ENCODE measurements around the gene PCCA.
"Not testable (repeated sequence)": the region's sequence is repeated elsewhere in the genome, so short reads cannot be mapped to it uniquely, and the experiment has no call there.

The PCCA gene

DNA sequence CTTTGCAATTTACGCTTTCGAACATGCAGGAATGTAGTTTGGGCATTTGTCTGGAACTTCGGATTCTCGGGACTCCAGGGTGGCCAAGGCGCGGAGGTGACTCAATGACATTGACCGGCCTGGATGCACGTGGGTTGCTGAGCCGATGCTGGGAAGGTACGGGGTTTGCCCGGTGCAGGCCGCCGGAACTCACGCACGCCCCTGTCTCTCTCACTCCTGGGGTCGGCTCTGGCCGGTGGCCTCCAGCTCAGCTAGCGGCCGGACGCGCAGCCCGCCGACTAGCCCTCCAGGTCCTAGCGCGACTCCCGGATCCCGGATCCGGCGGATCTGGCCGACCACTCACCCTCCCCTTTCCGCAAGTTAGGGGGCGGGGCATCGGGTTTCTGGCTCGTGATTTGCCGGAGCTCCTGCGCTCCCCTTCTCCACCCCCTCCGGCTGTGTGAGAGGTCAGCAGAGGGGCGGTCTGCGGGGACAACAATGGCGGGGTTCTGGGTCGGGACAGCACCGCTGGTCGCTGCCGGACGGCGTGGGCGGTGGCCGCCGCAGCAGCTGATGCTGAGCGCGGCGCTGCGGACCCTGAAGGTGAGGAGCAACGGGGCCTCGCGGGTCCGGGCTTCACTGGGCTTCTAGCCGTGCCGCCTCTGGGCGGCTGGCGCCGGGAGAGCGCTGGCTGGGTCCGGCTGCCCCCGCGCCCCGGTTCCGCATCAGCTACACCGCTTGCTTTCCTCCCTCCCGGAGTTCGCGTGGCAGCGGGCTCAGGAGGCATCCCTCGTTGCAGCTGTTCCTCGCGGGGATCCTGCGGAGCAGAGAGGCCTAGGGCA is at the start of gene PCCA:
Gene PCCA (plus strand): TSS at position 450 of the 821 bp plus-strand sequence. CDS start 28 bp downstream, at position 478.
- DNase-seq, result peak; percentile 73

DNA sequence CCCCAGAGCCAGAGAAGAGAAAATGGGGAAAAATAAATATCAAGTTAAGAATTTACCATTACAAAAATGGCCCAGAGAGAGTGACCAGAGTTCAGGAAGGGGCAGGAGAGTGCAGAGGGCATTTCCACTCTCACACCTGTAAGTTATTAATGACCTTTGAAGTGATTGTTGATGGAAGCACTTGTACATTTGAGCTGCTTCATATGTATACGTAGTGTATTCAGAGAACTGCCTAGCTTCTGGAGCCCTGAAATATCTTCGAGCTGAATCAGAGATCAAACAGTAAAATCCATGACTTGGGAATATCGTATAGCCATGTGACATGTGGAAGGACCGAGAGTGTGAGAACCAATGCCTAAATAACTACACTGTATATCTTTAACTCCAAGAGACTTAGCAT is 49.2 kb upstream of the PCCA start:
- no peak for DNase-seq

GRCh38 chr13:100040196-100040595 is 48.7 kb upstream of the PCCA start:
- DNase-seq, result no peak

- no peak for DNase-seq
Measured at GRCh38 chr13:100044936-100045335, 44.0 kb upstream of the PCCA start.

- no peak for DNase-seq
Measured at GRCh38 chr13:100045355-100045754, 43.5 kb upstream of the PCCA start.

GRCh38 chr13:100051070-100051469 is 37.8 kb upstream of the PCCA start:
- no peak for DNase-seq

GRCh38 chr13:100059827-100060226 is 29.1 kb upstream of the PCCA start:
- no peak for DNase-seq

GRCh38 chr13:100063333-100063732 is 25.6 kb upstream of the PCCA start:
- DNase-seq, result no peak

GRCh38 chr13:100063906-100064305 is 25.0 kb upstream of the PCCA start:
- DNase-seq, result no peak

DNA sequence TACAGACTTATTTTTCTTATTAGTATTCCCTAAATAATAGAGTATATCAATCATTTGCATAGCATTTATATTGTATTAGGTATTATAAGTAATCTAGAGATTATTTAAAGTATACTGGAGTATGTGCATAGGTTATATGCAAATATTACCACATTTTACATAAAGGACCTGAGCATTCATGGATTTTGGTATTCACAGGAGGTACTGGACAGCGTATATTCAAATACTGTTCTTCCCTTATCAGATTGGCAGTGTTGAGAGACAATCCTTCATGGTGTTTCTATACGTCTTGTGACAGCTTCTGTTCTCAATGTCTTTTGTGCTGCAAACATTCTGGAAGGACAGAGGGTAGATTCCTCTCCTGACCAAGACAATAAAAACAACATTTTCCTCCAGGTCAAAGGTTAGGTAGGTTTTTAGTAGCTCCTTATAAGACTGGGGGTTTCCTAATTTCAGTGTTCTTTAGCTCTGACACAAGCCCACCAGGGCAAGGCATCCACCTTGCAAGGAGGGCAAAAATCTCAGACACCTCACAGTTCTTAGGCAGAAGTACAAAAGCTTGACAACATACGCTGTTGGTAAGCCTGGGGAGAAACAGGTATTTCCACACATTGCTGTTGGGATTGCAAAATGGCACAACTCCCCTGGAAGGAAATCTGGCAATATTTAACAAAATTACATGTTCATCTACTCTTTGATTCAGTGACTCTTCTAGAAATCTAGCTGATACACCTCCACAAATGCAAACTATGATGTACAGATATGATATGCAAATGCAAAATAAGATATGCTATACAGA is 20.6 kb upstream of the PCCA start:
- no peak for DNase-seq

- no peak for DNase-seq
Measured at GRCh38 chr13:100069278-100069677, 19.6 kb upstream of the PCCA start.

DNA sequence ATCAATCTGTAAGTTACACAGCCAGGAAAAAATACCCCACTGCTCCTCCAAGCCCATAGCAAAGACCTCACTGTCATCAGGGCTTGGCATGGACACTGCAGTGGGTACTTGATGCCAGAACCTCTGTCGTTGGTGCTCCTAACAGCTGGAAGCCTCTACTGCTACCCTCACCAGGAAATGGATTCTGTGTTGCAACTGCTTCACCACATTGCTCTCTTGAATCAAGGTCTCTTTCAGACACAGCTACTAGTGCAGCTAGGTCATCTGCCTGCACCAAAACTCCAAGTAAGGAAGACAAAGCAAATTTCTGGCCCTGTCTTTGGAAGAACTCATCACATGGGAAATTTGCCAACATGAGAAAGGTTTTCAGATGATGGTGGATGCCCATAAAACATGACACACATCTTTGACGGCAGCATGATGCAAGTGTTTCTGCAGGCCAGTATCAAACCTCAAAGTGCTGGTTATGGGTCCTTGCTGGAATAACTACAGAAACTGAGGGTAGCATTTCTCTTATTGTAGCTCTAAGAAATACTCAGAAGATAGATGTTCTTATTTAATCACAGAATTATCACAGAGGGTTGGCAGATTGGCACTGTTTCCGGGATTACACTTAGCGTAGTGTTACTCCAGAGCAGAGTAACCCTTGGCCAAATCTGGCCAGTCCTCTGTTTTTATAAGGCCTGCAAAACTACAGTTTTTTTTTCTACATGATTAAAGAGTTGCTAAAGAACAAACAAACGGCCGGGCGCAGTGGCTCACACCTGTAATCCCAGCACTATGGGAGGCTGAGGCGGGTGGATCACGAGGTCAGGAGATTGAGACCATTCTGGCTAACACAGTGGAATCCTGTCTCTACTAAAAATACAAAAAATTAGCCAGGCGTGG is 12.9 kb upstream of the PCCA start:
- DNase-seq, result no peak

DNA sequence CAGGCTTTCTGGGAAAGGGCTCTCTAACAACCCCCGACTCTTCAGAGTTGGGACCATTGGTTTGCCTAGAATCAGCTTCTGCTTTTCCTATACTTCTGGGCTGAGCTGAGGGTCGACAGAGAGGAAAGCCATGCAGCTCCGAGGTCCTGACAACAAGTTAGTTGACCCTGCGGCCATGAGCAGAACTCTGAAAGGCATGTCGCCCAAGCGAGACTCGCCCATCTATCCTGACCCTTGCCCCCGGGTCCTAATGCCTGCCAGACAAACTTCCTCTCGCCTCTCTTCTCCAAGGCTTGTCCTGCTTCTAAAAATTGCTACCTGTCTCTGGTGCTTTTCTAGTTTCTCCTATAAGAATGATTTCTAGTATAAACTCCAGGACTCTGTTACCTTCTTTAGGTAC is 9.9 kb upstream of the PCCA start:
- not testable (repeated sequence) for DNase-seq

DNA sequence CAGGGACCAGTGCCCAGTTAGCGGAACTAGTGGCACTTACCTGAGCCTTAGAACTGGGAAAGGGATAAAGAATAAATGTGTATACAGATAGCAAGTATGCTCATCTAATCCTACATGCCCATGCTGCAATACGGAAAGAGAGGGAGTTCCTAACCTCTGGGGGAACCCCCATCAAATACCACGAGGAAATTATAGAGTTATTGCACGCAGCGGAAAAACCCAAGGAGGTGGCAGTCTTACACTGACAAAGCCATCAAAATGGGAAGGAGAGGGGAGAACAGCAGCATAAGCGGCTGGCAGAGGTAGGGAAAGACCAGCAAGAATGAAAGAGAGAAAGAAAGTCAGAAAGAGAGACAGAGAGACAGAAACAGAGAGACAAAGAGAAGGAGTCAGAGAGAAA is 5.5 kb upstream of the PCCA start:
- DNase-seq, result not testable (repeated sequence)

GRCh38 chr13:100088273-100088643 is 635 bp upstream of the PCCA start:
- DNase-seq, result no peak

DNA sequence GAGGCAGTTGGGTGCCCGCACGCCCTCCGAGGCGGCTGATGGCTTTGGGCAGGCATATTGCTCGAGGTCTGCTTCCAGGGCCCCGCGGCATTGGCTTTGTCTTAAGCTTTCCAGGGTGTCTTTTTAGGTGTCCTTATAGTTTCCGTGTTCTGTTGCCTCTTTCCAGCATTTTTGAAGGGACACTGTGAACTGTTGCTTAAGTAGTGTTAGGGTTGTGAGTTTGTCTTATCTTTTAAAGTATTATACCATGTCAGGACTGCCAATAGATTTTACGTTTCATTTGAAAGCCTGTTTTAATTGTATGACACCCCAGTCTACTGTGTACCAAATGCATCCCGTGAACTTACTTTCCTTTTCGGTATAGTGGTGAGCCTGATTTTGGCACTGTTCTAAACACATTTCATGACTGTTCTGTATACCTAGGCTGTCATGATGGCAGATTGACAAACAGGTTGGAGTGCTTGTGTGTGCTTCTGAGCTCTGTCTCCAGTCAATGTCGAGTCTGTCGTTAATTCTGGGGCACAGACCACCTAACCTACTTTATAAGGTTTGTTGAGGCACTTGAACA is 656 bp downstream of the PCCA start:
- DNase-seq, result no peak

DNA sequence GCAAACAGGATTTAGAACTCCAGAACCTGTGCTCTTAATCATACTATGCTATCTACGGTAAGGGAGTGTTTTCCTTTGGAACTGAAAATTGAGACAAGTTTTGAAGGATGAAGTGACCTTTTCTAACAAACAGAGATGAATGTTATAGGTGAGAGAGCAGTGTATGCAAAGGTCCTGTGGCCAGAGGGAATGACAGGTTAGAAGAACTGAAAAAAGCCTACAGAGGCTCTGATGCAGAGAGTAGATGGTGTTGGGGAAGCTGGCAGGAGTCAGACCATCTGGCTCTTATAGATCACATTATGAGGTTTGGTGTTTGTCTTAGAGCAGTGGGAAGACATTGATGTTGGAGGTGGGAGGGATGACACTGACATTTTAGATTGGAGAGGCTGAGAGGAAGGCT is 2.0 kb downstream of the PCCA start:
- DNase-seq, result no peak

DNA sequence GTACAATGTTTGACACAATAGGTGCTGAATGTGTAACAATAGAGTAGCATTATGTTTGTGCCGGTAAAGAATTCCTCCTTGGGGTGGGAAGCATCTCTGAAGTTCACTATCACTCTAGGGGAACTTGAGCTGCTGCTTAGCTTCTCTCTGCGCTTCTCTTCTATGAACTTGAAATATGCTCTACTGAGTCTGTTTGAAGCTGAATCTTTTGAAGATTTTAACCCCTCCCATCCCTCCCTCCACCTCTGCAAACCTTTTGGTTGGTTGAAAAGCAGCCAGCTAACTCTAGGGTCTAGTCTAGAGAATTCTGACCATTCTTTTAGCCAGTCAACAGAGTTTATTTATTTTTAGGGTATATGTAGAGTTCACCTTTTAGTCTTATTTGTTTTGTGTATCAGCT is 2.5 kb downstream of the PCCA start:
- no peak for DNase-seq

DNA sequence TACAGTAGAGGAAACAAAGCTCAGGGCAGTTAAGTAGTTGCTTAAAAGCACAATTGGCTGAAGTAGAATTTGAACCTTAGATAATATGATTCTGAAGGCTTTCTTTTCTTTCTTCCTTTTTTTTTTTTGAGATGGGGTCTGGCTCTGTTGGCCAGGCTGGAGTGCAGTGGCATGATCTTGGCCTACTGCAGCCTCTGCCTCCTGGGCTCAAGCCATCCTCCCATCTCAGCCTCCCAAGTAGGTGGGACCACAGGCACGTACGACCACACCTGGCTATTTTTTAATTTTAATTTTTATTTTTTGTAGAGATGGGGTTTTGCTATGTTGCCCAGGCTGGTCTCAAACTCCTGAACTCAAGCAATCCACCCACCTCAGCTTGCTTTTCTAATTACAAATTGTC is 3.4 kb downstream of the PCCA start:
- DNase-seq, result not testable (repeated sequence)

DNA sequence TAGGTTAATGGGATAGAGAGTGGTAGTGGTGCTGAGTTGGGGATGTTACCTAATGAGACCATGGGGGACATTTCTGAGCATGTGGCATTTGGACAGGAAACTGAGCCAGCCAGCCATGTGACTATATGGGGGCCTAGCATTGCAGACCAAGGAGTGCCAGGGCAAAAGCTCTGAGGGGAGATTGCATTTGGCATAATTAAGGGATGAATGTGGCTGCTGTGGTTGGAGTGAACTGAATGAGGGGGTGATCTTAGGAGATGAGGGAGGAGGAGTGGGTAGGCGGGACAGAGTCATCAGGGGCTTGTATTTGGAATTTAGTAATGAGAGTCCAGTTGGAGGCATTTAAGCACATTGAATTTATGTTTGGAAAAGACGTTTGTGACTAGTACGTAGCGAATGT is 6.6 kb downstream of the PCCA start:
- DNase-seq, result no peak

GRCh38 chr13:100096526-100096925 is 7.6 kb downstream of the PCCA start:
- no peak for DNase-seq

DNA sequence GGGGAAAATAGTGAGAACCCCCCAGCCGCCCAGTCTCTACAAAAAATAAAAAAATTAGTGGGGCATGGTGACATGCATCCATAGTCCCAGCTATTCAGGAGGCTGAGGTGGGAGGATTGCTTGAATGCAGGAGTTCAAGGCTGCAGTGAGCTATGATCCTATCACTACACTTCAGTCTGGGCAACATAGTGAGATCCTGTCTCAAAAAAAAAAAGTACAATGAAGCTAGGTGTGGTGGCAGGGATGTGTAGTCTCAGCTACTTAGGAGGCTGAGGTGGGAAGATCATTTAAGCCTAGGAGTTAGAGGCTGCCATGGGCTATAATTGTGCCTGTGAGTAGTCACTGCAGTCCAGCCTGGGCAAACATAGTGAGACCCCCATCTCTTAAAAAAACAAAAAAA is 8.9 kb downstream of the PCCA start:
- no peak for DNase-seq
